Stimulated activated CD8-positive, alpha-beta memory T cell treated with anti-CD3 and anti-CD28 coated beads, Interleukin-7, amount 100 ng/mL, for 1 hour (primary cell): Measurements from ENCODE around the gene SSR2.

Experiments used
- DNase-seq, 2 donors: peaks; one replicate each; pipeline ENCODE4 v3.0.0-alpha.2; 2020; ENCODE audit warnings: low read depth in 2 of 2

Gene SSR2

GRCh38 chr1:156020293-156021092 lies at the start of gene SSR2:
SSR2 (minus strand) TSS chr1:156020951; CDS start chr1:156020167, 784 bp downstream.
- DNase-seq, result peak; percentile 68

GRCh38 chr1:156070548-156070947 lies 49.8 kb upstream of the SSR2 start:
- DNase-seq, result no peak

- no peak for DNase-seq
Measured at GRCh38 chr1:156069490-156070455, 49.0 kb upstream of the SSR2 start.

GRCh38 chr1:156067262-156067661 lies 46.5 kb upstream of the SSR2 start:
- no peak for DNase-seq

GRCh38 chr1:156065871-156066270 lies 45.1 kb upstream of the SSR2 start:
- no peak for DNase-seq

GRCh38 chr1:156065212-156065611 lies 44.5 kb upstream of the SSR2 start:
- no peak for DNase-seq

GRCh38 chr1:156064615-156065014 lies 43.9 kb upstream of the SSR2 start:
- DNase-seq, result no peak

GRCh38 chr1:156063997-156064285 lies 43.2 kb upstream of the SSR2 start:
- no peak for DNase-seq

- no peak for DNase-seq
Measured at GRCh38 chr1:156062189-156062588, 41.4 kb upstream of the SSR2 start.

- no peak for DNase-seq
Measured at GRCh38 chr1:156060937-156061636, 40.3 kb upstream of the SSR2 start, which contains the start of gene RAB25. RAB25 (plus strand) TSS chr1:156061160; CDS start chr1:156061401, 241 bp downstream.

GRCh38 chr1:156056326-156056849 lies 35.6 kb upstream of the SSR2 start:
- DNase-seq, result no peak

GRCh38 chr1:156055281-156056048 lies 34.7 kb upstream of the SSR2 start:
- no peak for DNase-seq

- DNase-seq, result peak; percentile 92
Measured at GRCh38 chr1:156054500-156055280, 33.9 kb upstream of the SSR2 start, which contains the start of gene LAMTOR2. LAMTOR2 (plus strand) TSS chr1:156054782; CDS start chr1:156054890, 108 bp downstream.

- peak; percentile 64 to 66 for DNase-seq
Measured at GRCh38 chr1:156053768-156054499, 33.2 kb upstream of the SSR2 start, which contains the start of gene UBQLN4. UBQLN4 (minus strand) TSS chr1:156053798; CDS start chr1:156053701, 97 bp downstream.

GRCh38 chr1:156052862-156053767 lies 32.4 kb upstream of the SSR2 start:
- DNase-seq, result peak; percentile 27 to 41

- no peak for DNase-seq
Measured at GRCh38 chr1:156051011-156051725, 30.4 kb upstream of the SSR2 start.

- DNase-seq, result no peak
Measured at GRCh38 chr1:156050376-156050775, 29.6 kb upstream of the SSR2 start.
